ENCODE data around the gene BSPRY.

DNA sequence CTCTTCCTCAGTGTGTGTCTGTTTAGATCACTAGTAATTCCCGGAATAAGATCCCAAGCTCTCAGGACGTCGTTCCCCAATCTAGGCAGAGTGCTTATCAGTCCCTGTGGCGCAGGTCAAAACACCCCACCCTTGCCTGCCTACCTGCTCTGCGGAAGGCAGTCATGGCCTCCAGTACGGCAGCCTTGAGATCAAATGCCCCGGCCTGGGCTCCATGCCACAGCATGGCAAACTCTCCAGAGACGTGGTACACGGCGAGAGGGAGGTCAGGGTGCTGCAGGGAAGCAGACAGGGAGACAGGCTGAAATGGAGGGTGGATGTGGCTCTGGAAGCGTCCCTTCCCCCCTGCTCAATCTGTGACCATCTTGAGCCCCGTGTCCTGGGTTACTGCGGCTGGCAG is 39.5 kb downstream of the BSPRY start:
- TF ChIP-seq, protein P1, sequence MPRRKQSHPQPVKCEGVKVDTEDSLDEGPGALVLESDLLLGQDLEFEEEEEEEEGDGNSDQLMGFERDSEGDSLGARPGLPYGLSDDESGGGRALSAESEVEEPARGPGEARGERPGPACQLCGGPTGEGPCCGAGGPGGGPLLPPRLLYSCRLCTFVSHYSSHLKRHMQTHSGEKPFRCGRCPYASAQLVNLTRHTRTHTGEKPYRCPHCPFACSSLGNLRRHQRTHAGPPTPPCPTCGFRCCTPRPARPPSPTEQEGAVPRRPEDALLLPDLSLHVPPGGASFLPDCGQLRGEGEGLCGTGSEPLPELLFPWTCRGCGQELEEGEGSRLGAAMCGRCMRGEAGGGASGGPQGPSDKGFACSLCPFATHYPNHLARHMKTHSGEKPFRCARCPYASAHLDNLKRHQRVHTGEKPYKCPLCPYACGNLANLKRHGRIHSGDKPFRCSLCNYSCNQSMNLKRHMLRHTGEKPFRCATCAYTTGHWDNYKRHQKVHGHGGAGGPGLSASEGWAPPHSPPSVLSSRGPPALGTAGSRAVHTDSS (tag by site-specific recombination; IDR thresholded peaks at IDR 0.05) = no peak
- TF ChIP-seq ZNF184 (tag by site-specific recombination; IDR thresholded peaks at IDR 0.05) (no peak), ZNF548 (tag by site-specific recombination; IDR thresholded peaks at IDR 0.05) (no peak), ZNF626 (tag by site-specific recombination; IDR thresholded peaks at IDR 0.05) (no peak), ZFP3 (tag by site-specific recombination; IDR thresholded peaks at IDR 0.05; ENCODE audit: low read depth) (no peak), ZNF266 (tag by site-specific recombination; IDR thresholded peaks at IDR 0.05; ENCODE audit: low read depth) (no peak), YY1 (tag by site-specific recombination; IDR thresholded peaks at IDR 0.05) (no peak), ZNF16 (tag by site-specific recombination; IDR thresholded peaks at IDR 0.05; ENCODE audit: low read depth) (no peak), ZNF830 (tag by site-specific recombination; IDR thresholded peaks at IDR 0.05; ENCODE audit: low read depth) (no peak), ZNF214 (tag by site-specific recombination; IDR thresholded peaks at IDR 0.05; ENCODE audit: borderline replicate concordance) (no peak)
- TF ChIP-seq, protein P2, sequence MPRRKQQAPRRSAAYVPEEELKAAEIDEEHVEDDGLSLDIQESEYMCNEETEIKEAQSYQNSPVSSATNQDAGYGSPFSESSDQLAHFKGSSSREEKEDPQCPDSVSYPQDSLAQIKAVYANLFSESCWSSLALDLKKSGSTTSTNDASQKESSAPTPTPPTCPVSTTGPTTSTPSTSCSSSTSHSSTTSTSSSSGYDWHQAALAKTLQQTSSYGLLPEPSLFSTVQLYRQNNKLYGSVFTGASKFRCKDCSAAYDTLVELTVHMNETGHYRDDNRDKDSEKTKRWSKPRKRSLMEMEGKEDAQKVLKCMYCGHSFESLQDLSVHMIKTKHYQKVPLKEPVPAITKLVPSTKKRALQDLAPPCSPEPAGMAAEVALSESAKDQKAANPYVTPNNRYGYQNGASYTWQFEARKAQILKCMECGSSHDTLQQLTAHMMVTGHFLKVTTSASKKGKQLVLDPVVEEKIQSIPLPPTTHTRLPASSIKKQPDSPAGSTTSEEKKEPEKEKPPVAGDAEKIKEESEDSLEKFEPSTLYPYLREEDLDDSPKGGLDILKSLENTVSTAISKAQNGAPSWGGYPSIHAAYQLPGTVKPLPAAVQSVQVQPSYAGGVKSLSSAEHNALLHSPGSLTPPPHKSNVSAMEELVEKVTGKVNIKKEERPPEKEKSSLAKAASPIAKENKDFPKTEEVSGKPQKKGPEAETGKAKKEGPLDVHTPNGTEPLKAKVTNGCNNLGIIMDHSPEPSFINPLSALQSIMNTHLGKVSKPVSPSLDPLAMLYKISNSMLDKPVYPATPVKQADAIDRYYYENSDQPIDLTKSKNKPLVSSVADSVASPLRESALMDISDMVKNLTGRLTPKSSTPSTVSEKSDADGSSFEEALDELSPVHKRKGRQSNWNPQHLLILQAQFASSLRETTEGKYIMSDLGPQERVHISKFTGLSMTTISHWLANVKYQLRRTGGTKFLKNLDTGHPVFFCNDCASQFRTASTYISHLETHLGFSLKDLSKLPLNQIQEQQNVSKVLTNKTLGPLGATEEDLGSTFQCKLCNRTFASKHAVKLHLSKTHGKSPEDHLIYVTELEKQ (tag by site-specific recombination; IDR thresholded peaks at IDR 0.05; ENCODE audit: borderline replicate concordance) = no peak
- TF ChIP-seq, protein P3, sequence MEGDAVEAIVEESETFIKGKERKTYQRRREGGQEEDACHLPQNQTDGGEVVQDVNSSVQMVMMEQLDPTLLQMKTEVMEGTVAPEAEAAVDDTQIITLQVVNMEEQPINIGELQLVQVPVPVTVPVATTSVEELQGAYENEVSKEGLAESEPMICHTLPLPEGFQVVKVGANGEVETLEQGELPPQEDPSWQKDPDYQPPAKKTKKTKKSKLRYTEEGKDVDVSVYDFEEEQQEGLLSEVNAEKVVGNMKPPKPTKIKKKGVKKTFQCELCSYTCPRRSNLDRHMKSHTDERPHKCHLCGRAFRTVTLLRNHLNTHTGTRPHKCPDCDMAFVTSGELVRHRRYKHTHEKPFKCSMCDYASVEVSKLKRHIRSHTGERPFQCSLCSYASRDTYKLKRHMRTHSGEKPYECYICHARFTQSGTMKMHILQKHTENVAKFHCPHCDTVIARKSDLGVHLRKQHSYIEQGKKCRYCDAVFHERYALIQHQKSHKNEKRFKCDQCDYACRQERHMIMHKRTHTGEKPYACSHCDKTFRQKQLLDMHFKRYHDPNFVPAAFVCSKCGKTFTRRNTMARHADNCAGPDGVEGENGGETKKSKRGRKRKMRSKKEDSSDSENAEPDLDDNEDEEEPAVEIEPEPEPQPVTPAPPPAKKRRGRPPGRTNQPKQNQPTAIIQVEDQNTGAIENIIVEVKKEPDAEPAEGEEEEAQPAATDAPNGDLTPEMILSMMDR (tag by site-specific recombination; IDR thresholded peaks at IDR 0.05) = no peak
